ENCODE data around the gene FAM156B.

- TF ChIP-seq ZBTB20 (tag by site-specific recombination; IDR thresholded peaks at IDR 0.05), result no peak
- TF ChIP-seq CTCF (tag by site-specific recombination; IDR thresholded peaks at IDR 0.05), result no peak
- no peak for TF ChIP-seq ZNF19 (tag by site-specific recombination; IDR thresholded peaks at IDR 0.05; ENCODE audit: low read depth)
Observed at GRCh38 chrX:52852110-52852860, 44.8 kb upstream of the FAM156B start.

All from HEK293 (cell line).